Body of pancreas (tissue), 4 donors: Measurements from ENCODE around the gene COP1. TPM values are rescaled to one million over a fixed set of nuclear protein-coding genes. Genes with fewer than 3 reads are reported as not detected.

Experiments used
- ATAC-seq: fragments of 150-250 bp; one replicate; pipeline ENCODE4 v1.9.1; 2016
- DNase-seq, 4 donors: peaks; one replicate each; pipeline ENCODE4 v3.0.0-alpha.2; 2019
- H3K27ac ChIP-seq, 4 donors: fragments of 200-600 bp; sonication (generic); 1 replicate in 3 of 4; 2 replicates in 1 of 4; pipeline versions ENCODE4 v1.5.1 to v1.6.1; 2016 to 2019; ENCODE audit warnings: mild to moderate bottlenecking in 1 of 4, mixed read lengths in 1 of 4, moderate library complexity in 1 of 4
- H3K27me3 ChIP-seq, 2 donors: fragments of 200-600 bp; sonication (generic); one replicate each; pipeline ENCODE4 v1.6.0; 2016; ENCODE audit warnings: mild to moderate bottlenecking in 1 of 2
- H3K36me3 ChIP-seq, 2 donors: fragments of 200-600 bp; sonication (generic); replicated peaks in 1 of 2; 2 replicates each; pipeline ENCODE4 v1.5.1; 2016; ENCODE audit warnings: low read depth in 2 of 2; ENCODE audit not compliant: insufficient read depth in 1 of 2
- H3K4me1 ChIP-seq: fragments of 200-600 bp; sonication (generic); one replicate; pipeline ENCODE4 v1.6.0; 2016
- H3K4me3 ChIP-seq, 2 donors: fragments of 200-600 bp; sonication (generic); 1 replicate in 1 of 2; 2 replicates in 1 of 2; pipeline ENCODE4 v1.5.1; 2016 to 2019
- H3K9me3 ChIP-seq, 3 donors: fragments of 200-600 bp; sonication (generic); 1 replicate in 2 of 3; 2 replicates in 1 of 3; pipeline ENCODE4 v1.5.1; 2016
- POLR2A ChIP-seq, 3 donors: fragments of 450-650 bp; IDR thresholded peaks; one replicate each; pipeline ENCODE4 v1.6.1; 2016; ENCODE audit warnings: antibody characterized with exemption in 3 of 3, mild to moderate bottlenecking in 2 of 3
- WGBS, 2 donors: methylation state at CpG; one replicate each; pipeline ENCODE4 v1.1.5; 2017; 5-methylcytosine and 5-hydroxymethylcytosine counted together
- intact Hi-C: fragments of 100-400 bp; cut with DNase I; formaldehyde crosslinking; loops from one replicate; pipeline ENCODE4 v1.15.1; 2023
- total RNA-seq, 2 donors: library from RNA; depleted of rRNA; stranded (reverse); fragments of >200 nt; gene quantifications; one replicate each; pipeline ENCODE4 v1.1.0, GENCODE V29; 2016
- TF ChIP-seq, protein P1 (sequence below), 7 experiments: fragments of 450-650 bp in 4 of 7; fragments of 200-600 bp in 3 of 7; sonication (generic) in 3 of 7; IDR thresholded peaks; one replicate each; pipeline ENCODE4 v1.5.1; 2016 to 2019; ENCODE audit warnings: antibody characterized with exemption in 7 of 7

COP1 gene
- total RNA-seq, 2 donors from 2014 or later = 36.6 to 45.8 TPM

DNA sequence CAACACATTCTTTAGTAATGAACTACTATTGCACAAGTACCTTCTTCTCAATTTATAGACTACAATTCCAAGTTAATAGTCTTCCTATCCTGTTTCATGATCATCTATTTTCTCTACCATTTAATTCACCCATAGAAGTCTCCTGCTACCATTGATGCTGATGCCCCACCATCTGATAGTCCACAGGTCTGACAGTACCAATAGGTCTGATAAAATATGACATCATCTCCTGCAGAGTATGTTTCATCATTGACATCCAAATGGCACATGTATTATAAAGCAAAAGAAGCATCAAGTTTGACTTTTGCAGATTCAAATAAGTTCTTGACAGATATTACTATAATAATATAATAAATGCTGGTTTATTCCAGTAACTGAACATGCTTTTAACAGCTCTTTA is 5.5 kb downstream of the COP1 start:
- Histone ChIP-seq H3K27me3 (no peaks in the 10 kb centered on the region), H3K36me3 (no peaks in the 10 kb centered on the region), H3K27ac (no peak overlapping the region), H3K9me3 (no peaks in the 10 kb centered on the region), H3K4me3 (no peak overlapping the region), H3K4me1 (peaks cover 21% of the 10 kb centered on the region)
- no peak for TF ChIP-seq POLR2A (IDR thresholded peaks at IDR 0.05)
- intact Hi-C loops = no loop called here
- DNase-seq (no peak), ATAC-seq (no peak)

DNA sequence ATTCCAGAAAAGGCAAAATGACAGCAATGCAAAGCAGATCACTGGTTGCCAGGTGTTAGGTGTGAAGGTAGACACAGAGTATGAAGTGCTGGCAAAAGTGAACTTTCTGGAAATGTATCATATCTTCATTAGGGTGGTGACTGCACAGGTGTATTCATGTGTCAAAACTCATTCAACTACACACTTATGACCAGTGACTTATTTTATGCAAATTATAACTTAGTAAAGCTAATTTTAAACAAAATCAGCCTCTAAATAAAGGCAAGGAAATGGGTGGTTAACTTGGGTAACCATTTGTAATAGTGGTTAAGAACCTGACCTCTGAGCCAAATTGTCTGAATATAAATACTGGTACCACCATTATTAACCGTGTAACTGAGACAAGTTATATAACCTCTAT is 7.4 kb downstream of the COP1 start:
- Histone ChIP-seq H3K27ac (no peak overlapping the region), H3K4me3 (no peak overlapping the region), H3K9me3 (no peaks in the 10 kb centered on the region), H3K36me3 (no peaks in the 10 kb centered on the region), H3K4me1 (peaks cover 15% of the 10 kb centered on the region), H3K27me3 (no peaks in the 10 kb centered on the region)
- no peak for ATAC-seq
- DNase-seq = no peak
- intact Hi-C loops = no loop called here
- no peak for TF ChIP-seq POLR2A (IDR thresholded peaks at IDR 0.05)
- TF ChIP-seq, protein P1, sequence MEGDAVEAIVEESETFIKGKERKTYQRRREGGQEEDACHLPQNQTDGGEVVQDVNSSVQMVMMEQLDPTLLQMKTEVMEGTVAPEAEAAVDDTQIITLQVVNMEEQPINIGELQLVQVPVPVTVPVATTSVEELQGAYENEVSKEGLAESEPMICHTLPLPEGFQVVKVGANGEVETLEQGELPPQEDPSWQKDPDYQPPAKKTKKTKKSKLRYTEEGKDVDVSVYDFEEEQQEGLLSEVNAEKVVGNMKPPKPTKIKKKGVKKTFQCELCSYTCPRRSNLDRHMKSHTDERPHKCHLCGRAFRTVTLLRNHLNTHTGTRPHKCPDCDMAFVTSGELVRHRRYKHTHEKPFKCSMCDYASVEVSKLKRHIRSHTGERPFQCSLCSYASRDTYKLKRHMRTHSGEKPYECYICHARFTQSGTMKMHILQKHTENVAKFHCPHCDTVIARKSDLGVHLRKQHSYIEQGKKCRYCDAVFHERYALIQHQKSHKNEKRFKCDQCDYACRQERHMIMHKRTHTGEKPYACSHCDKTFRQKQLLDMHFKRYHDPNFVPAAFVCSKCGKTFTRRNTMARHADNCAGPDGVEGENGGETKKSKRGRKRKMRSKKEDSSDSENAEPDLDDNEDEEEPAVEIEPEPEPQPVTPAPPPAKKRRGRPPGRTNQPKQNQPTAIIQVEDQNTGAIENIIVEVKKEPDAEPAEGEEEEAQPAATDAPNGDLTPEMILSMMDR (IDR thresholded peaks at IDR 0.05) = no peak
- 76 to 85% methylated on average over 1 of the region's 1 CpG for WGBS, 2 donors

DNA sequence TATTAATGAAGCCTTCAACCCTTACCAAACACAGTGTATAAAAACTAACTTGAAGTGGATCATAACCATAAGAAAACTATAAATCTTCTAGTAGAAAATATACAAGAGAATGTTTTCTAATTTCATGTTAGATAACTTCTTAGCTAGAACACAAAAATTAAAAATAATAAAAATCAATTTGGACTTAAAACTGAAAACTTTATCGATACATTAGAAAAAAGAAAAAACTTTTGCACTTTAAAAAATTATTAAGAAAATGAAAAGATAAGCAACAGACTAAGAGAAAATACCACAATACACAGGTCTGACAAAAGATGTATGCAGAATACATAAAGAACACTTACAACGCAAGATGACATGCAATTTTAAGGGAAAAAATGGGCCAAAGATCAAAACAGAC is 8.7 kb downstream of the COP1 start:
- 95 to 96% methylated on average over 2 of the region's 2 CpGs for WGBS, 2 donors
- Histone ChIP-seq H3K36me3 (no peaks in the 10 kb centered on the region), H3K4me3 (no peak overlapping the region), H3K27me3 (no peaks in the 10 kb centered on the region), H3K4me1 (peaks cover 5% of the 10 kb centered on the region), H3K27ac (no peak overlapping the region), H3K9me3 (no peaks in the 10 kb centered on the region)
- DNase-seq = no peak
- TF ChIP-seq POLR2A (IDR thresholded peaks at IDR 0.05) = no peak
- TF ChIP-seq, protein P1 (IDR thresholded peaks at IDR 0.05) = no peak
- intact Hi-C loops = no loop called here
- no peak for ATAC-seq

DNA sequence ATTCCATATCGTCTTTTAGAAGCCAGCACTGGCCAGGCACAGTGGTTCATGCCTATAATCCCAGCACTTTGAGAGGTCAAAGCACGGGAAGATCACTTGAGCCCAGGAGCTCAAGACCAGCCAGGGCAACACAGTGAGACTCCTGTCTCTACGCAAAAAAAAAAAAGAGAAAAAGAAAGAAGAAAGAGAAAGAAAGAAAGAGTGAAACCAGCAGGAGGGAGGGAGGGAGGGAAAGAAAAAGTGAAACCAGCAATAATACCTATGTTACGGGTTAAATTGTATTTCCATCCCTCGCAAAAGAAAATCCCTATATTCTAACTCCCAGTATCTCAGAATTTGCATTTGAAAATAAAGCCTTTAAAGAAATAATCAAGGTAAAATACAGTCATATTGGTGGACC is 10.4 kb downstream of the COP1 start:
- WGBS, 2 donors = 95 to 97% methylated on average over 5 of the region's 5 CpGs
- DNase-seq = no peak
- Histone ChIP-seq H3K4me3 (no peak overlapping the region), H3K36me3 (no peaks in the 10 kb centered on the region), H3K27ac (no peak overlapping the region), H3K9me3 (no peaks in the 10 kb centered on the region), H3K4me1 (peaks cover 9% of the 10 kb centered on the region), H3K27me3 (no peaks in the 10 kb centered on the region)
- TF ChIP-seq POLR2A (IDR thresholded peaks at IDR 0.05) = no peak
- TF ChIP-seq, protein P1 (IDR thresholded peaks at IDR 0.05) = no peak
- ATAC-seq = no peak
- intact Hi-C loops = no loop called here

DNA sequence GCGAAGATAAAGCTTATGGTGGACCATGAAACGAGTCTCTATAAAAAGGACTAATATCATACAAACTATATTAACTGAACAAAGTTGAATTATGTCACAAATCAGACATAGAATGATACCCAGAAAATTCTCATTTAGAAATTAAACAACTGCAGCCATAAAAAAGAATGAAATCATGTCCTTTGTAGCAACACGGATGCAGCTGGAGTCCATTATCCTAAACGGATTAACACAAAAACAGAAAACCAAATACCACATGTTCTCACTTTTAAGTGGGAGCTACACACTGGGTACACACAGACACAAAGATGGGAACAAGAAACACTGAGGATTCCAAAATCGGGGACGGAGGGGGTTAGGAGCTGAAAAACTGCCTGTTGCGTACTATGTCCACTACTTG is 11.5 kb downstream of the COP1 start:
- DNase-seq (no peak), ATAC-seq (no peak)
- no peaks in the 10 kb centered on the region for H3K9me3 ChIP-seq
- H3K4me3 ChIP-seq = no peak overlapping the region
- no peak for TF ChIP-seq POLR2A (IDR thresholded peaks at IDR 0.05)
- TF ChIP-seq, protein P1 (IDR thresholded peaks at IDR 0.05) = no peak
- WGBS, 2 donors = 81 to 86% methylated on average over 7 of the region's 7 CpGs
- no peaks in the 10 kb centered on the region for H3K36me3 ChIP-seq
- H3K4me1 ChIP-seq = peaks cover 9% of the 10 kb centered on the region
- no peaks in the 10 kb centered on the region for H3K27me3 ChIP-seq
- no peak overlapping the region for H3K27ac ChIP-seq
- intact Hi-C loops = no loop called here
